Left kidney (tissue), 8 donors: ENCODE results near the gene CAV2. TPM values are rescaled to one million over a fixed set of nuclear protein-coding genes. Genes with fewer than 3 reads are reported as not detected.
"Not testable (repeated sequence)": the region's sequence is repeated elsewhere in the genome, so short reads cannot be mapped to it uniquely, and the experiment has no call there.

Experiments used
- DNase-seq: peaks from one replicate; pipeline ENCODE4 v3.0.0-alpha.2; 2013
- long read RNA-seq, 8 donors: transcript quantifications; one replicate each; lab custom pipeline, GENCODE V29; 2026
- polyA plus RNA-seq: library from polyadenylated mRNA; unstranded; fragments of 120-200 nt; gene quantifications from one replicate; pipeline ENCODE4 v1.2.1, GENCODE V29; 2013; ENCODE audit not compliant: insufficient read length

CAV2 gene, protein sequence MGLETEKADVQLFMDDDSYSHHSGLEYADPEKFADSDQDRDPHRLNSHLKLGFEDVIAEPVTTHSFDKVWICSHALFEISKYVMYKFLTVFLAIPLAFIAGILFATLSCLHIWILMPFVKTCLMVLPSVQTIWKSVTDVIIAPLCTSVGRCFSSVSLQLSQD
- 27.0 TPM for polyA plus RNA-seq
- long read RNA-seq, donor 1, transcript CAV2-201 (3 exons, 3,301 nt), result major isoform, 17 of 21 reads
- long read RNA-seq, donor 1, partial matches to known transcripts, result 0 of 21 reads
- long read RNA-seq, donor 1, other reads (novel, unspliced or antisense), result 0 of 21 reads
- long read RNA-seq, donor 2, transcript CAV2-201 (3 exons, 3,301 nt), result major isoform, 16 of 19 reads
- long read RNA-seq, donor 2, partial matches to known transcripts, result 0 of 19 reads
- long read RNA-seq, donor 2, other reads (novel, unspliced or antisense), result 0 of 19 reads
- long read RNA-seq, donor 3, transcript CAV2-201 (3 exons, 3,301 nt), result major isoform, 8 of 10 reads
- long read RNA-seq, donor 3, partial matches to known transcripts, result 0 of 10 reads
- long read RNA-seq, donor 3, other reads (novel, unspliced or antisense), result 0 of 10 reads
- long read RNA-seq, donor 4, partial matches to known transcripts, result 0 of 2 reads
- long read RNA-seq, donor 4, other reads (novel, unspliced or antisense), result 0 of 2 reads
- long read RNA-seq, donor 5, transcript CAV2-201 (3 exons, 3,301 nt), result major isoform, 24 of 25 reads
- long read RNA-seq, donor 5, partial matches to known transcripts, result 0 of 25 reads
- long read RNA-seq, donor 5, other reads (novel, unspliced or antisense), result 0 of 25 reads
- long read RNA-seq, donor 6, transcript CAV2-201 (3 exons, 3,301 nt), result major isoform, 11 of 14 reads
- long read RNA-seq, donor 6, partial matches to known transcripts, result 0 of 14 reads
- long read RNA-seq, donor 6, other reads (novel, unspliced or antisense), result 0 of 14 reads
- long read RNA-seq, donor 7, transcript CAV2-201 (3 exons, 3,301 nt), result major isoform, 25 of 29 reads
- long read RNA-seq, donor 7, partial matches to known transcripts, result 0 of 29 reads
- long read RNA-seq, donor 7, other reads (novel, unspliced or antisense), result 0 of 29 reads
- long read RNA-seq, donor 8, transcript CAV2-201 (3 exons, 3,301 nt), result major isoform, 17 of 21 reads
- long read RNA-seq, donor 8, partial matches to known transcripts, result 0 of 21 reads
- long read RNA-seq, donor 8, other reads (novel, unspliced or antisense), result 0 of 21 reads

DNA sequence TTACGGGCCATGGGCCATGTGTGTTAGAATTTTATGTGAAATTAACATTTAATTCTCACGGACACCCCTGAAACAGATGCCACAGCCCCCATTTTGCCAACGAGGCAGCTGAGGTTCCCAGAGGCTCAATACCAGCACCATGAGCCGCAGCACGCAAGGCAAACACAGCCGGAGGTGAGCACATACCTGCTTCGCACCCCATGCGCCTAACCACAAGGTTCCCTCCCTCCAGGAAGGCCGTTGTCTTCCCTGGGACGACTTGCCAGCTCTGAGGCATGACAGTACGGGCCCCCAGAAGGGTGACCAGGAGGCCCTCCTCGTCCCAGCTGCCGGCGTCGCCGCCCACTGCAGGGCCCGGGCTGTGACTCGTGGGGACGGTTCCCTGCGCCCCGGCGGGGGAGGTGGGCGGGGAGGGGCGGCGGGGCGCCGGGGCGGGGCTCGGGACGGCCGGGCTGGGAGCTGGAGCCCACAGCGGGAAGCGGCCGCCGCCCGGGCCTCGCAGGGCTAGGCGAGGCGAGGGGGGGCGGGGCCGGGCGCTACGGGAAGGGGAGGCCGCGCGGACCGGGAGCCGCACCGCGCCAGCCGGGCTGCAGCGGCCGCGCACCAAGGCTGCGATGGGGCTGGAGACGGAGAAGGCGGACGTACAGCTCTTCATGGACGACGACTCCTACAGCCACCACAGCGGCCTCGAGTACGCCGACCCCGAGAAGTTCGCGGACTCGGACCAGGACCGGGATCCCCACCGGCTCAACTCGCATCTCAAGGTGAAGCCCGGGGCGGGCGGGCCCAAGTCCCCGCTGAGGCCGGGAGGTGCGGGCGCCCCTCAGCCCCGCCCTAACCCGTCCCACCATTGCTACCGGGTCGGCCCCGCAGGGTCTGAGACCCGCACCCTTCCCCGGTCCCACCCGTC, at the start of gene CAV2:
Gene CAV2, plus strand, starts transcription at position 571 of the 910 bp plus-strand sequence. Its CDS starts 44 bp downstream, at position 615.
- no peak for DNase-seq

DNA sequence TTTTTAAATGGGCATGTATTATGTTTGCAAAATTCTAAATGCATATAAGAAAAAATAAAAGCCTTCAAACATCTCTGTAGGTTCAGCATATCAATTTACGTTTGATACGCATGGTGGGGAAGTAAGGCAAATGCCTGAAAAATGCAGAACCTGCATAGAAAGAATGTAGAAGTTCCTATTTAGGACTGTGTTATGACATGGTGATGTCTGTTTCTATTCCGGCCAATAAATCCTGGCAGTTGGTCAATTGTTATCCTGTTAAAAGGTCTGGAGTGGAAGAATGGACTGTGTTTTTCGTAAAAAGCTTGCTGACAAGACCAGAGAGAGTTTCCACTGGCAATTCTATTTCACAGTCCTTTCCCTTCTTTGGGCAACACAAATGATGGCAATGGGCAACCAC, 49.6 kb upstream of the CAV2 start:
- no peak for DNase-seq

DNA sequence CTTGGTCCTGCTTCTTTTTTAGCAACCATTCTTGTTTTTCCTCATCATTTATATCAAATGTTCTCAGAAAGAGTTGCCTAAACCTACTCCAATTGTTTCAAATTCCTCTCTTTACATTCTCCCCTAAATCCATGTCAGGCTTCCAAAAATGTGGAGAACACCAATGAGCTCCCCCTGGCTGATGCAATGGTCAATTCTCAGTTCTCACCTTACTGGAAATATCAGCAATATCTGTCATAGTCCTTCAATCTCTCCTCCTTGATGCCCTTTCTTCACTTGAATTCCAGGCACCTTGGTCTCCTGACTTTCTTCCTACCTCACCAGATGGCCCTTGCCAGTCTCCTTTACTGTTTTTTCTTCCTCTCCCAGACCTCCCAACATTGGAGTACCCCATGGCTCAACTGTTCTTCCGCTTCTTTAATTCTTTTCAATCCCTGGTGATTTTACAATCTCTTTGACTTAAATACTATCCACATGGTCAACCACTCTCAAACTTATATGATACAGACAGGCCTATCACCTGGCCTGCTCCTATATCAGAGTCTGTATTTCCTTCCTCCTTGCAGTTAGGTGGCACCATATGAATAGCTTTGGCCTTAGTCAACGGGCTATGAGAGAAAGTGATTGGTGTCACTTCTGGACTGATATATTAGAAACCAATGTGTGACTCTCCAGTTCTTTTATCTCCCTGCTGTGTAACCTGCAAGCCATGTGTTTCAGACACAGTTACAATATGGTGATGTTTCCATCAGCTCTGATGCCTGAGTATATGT, 47.4 kb upstream of the CAV2 start:
- no peak for DNase-seq

DNA sequence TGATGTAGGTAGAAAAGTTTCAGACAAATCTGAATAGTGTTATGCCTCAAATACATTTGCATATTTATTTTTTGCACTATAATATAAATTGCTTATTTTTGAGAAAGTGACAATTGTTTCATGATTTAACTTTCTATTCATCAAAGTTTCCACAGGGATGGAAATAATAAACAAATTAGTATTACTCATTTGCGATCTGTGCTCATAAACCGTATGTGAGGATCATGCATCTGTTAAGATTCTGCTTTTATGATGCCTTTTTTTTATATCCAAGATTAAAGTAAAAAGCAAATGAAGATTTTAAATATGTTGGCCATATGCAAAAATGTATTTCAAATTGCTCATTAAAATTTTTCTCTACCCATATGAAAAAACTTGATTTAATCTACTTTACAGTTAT, 45.2 kb upstream of the CAV2 start:
- no peak for DNase-seq

DNA sequence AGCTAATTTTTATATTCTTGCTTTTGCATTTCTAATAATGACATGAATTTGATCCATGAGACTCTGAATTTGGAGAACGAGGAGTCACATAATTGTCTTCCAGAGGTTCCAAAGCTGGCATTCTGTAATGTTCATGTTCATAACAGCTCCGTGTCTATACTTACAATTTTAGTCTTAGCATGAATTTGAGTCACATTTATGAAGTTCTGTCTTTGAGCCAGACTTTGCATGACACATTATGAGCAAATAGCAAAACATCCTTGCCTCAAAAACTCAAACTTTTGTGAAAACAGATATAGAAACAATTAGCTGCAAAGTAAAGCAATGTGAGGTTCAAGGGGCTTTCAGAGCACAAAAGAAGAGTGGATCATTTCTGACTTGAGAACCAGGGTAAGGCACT, 44.5 kb upstream of the CAV2 start:
- DNase-seq, result no peak

DNA sequence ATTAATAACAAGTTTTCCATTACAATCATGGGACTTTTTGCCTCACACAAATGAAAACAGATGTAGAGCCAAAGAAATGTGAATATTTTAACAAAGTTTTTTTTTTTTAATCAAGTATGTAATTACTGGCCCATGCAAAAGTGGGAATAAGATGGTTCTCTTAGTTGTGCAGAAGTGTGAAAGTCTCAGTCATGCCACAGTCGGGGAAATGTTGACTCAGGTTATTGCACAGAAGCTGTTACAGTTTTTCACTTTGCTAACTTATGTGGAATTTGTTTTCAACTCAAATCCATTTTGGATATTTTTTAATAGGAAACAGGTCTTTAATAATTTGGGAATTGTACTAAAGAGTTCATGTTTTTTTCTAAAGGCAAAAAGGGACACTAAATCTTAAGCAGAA, 44.0 kb upstream of the CAV2 start:
- DNase-seq, result no peak

DNA sequence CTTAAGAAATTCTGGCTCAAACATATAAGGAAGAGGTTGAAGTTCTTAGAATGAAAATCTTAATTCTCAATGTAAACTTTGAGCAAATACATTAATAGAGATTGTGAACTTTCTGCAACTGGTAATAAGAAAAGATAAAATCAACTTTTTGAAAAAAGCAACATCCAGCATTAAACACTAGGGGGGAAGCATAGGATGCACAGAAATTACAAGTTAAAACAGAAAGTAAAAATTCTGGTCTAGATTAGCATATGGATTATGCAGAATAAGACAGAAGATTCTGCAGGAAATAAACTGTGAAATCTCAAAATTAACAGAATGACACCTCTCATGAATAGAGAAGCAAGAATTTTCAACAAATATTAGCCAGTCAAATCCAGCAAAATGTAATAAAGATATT, 38.0 kb upstream of the CAV2 start:
- no peak for DNase-seq

DNA sequence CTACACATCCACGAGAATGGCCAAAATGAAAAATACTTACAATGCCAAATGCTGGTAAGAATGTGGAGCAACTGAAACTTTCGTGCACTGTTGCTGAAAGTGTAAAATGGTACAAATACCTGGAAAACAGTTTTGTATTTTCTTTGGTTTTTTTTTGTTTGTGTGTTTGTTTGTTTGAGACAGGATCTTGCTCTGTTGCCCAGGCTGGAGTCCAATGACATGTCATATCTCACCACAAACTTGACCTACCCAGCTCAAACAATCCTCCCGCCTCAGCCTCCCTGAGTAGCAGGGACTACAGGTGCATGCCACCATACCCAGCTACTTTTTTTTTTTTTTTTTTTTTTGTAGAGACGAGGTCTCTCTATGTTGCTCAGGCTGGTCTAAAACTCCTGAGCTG, 35.6 kb upstream of the CAV2 start:
- DNase-seq, result no peak

DNA sequence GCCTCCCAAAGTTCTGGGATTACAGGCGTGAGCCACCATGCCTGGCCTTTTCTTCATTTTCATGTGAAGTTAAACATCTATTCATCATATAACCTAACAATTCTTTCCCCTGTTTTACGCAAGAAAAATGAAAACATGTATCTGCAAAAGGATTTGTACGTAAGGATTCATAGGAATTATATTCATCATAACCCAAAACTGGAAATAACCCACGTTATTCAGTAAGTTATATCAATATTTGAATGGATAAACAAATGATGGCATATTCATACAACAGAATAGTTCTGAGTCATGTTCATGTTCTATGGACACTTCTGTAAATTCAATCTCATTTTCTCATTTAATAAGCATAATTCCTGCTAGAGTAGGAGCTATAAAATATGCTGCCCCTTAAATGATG, 35.2 kb upstream of the CAV2 start:
- no peak for DNase-seq

DNA sequence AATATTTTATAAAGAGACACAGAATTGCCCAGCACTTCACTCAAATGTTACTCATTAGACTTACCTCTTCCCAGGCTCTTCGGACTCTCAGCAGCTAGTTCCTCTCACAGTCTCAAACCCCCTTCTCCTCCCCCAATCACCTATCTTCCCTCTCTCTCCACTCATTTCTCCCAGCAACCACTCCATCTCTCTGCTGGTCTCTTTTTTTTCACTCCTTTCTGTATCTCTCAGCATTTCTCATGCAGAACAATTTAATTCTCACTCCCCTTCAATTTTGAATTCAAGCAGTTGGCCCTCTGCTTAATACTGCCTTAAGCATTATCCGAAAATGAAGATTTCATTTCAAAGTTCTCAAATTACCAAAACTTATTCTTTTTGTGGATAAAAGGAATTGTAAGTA, 34.4 kb upstream of the CAV2 start:
- no peak for DNase-seq

DNA sequence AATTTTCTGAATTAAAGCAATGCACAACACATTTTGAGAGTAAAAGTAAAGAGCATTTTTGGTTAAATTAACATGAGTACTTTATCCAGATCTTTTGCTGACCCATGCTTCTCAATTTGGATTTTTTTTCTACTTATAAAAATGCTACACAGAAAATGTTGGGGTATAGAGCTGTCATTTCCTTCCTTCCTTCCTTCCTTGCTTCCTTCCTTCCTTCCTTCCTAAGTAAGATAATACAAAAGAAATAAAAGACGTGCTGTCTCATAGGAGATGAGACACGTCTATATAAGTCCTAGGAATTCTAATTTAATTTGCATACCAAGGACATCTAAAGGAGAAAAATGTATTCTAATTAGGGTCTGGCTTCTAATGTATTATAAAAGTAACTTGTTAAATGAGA, 31.0 kb upstream of the CAV2 start:
- DNase-seq, result no peak

DNA sequence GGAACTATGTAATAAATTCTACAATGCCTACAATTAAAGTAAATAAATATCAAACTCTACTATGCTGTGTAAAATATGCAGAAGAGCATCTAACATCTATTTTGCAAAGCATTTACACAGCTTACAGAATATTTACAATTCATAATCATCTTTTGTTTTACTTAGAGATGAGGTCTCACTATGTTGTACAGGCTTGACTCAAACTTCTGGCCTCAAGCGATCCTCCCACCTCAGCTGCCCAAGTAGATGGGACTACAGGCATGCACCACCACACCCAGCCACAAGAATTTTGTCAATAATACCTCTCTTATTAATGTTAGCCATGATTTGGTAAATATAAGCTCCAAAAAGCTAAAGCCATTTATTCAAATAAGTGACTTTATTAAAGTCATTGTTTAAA, 21.9 kb upstream of the CAV2 start:
- DNase-seq, result no peak

DNA sequence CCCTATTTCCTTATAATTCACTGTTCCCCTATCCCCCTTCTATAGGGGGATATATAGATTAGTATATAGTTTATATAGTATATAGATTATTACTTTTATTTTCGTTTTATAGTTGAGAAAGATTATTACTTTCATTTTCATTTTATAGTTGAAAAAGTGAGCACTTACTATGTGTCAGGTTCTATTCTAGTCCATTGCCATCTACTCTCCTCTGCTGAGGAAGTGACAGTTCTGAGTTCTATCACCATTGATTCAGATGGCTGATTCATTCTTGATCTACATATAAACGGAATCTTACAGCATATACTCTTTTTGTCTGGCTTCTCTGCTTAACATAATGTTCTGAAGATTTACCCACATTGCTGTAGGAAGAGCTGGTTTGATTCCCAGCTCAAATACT, 20.7 kb upstream of the CAV2 start:
- no peak for DNase-seq

DNA sequence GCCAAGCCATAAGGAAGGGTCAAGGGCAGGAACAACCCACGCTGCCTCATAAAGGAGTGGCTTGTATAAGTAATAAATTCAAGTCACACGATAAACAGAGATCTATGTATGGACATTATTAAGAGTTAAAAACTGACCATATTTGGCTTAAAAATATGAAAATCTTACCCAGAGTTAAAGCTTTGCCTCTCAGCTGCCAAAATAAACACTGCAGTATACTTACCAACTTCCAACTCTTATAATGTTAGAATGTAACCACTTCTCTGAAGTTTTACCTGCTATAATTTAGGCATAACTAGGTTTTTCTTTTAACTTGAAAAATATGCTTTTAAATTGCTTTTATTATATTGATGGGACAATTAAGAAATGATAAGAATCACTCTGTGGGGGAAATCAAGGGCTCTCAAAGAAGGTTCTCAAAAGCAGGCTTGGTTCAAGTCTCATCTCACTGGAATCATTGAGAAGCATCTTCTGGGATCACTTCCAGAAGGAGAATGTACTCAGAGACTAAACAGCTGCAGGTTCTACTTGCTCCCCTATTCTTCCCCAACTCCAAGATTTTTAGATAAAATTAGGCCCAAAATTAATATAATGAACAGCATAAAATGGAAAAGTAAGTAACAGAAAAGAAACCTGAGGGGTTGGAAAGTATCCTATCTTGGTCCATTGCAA, 16.1 kb upstream of the CAV2 start:
- no peak for DNase-seq

DNA sequence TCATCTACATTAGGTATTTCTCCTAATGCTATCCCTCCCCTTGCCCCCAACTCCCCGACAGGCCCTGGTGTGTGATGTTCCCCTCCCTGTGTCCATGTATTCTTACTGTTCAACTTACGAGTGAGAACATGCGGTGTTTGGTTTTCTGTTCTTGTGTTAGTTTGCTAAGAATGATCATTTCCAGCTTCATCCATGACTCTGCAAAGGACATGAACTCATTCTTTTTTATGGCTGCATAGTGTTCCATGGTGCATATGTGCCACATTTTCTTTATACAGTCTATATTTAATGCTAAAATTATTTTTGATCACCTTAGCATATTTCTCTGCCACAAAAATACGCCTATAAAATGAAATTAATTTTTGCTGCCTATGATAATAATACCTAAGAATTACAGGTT, 15.1 kb upstream of the CAV2 start:
- not testable (repeated sequence) for DNase-seq

DNA sequence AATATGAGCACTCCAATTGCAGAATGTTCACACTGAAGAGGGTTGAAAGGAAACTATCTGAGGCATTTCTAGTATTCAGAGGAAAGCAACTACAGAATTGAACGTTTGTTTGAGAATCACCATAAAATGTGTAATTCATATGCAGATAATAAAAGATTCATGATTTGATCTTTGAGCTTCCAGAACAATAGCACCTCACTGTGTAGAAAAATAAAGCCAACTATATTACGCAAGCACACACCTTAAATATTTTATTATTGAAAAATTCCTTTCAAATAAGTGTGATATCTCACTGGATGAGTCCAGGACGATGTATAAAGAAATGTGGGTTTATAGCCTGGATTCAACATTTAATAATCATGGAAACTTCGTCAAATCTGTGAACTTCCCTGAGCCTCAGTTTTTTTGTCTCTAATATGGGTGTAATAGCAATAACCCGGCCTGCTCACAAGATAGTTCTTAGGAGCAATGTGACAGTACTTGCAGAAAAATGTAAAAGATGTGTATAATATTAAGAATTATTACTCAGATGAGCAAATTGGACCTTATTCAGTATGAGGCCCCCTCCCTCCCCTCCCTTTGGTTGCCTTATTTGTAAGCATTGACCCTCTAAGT, 11.5 kb upstream of the CAV2 start:
- DNase-seq, result no peak

DNA sequence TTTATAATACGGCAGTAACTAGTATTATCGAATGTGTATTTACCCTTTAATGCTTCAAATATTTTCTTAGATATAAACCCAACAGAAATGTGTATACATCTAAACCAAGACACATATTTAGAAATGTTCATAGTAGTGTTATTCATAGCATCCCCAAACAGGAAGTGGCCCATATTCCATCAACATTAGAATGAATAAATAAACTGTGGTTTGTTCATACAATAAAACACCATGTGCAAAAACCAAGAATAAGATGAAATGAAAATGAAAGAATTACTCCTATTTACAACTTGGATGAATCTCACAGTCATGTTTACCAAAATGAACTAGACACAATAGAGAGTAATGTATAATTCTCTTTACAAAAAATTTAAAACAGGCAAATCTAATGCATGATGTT, 9.2 kb upstream of the CAV2 start:
- no peak for DNase-seq

DNA sequence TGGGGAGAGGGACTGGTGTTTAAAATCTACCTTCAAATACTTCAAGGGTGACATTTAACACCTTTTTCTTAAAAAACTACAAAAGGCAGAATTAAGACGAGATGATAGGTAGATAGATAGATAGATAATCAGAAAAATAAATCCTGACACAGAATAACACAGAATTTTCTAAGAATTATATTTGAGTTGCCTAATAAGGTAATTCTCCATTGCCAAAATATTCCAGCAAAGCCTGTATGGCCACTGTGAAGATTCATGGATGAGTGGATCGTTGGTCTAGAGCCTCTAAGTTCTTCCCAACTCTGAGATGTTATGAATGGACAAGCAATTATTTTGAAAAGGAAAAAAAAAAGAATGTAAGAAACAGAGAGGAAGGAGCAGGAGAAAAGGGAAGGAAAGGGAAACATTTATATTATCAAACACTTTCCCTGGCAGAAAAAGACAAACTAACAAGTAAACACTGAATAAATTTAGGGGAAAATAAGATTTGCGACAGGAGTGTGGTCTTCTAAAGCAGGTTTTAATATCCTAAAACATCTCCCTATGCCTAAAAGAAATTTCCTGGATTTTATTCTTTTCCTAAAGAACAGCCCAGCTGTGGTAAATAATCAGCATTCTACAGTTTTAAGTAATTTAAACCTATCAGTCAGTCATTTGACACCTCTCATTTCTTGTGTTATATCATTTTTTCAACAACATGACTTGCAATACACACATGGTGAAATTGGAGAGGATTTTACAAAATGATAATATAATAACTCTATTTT, 7.5 kb upstream of the CAV2 start:
- DNase-seq, result no peak

DNA sequence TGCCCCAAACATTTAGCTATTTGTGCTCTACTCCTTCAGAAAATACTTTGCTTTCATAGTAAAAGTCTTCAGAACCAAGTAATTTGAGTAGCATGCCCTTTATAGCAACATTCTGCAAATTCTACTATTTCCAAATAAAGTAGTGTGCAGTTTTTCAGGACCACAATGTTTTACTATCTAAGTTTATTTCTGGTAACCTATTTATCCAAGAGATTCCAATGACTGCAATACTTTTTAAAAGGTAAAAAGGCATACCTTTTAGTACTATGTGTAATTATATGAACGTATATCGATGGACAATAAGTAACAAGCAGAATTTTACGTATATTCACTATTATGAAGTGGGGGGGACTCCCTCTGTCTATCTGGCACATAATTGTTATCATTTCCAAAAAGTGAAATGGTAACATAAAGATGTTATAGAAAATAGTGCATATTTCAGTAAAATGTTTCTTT, 6.9 kb upstream of the CAV2 start:
- no peak for DNase-seq
